ENCODE measurements around the gene PRKN. TPM values are rescaled to one million over a fixed set of nuclear protein-coding genes. Genes with fewer than 3 reads are reported as not detected.

Gene PRKN
- total RNA-seq, 1 experiment from 2014 or later = 0.46 TPM

- ATAC-seq (no peak), DNase-seq (ENCODE audit: low read depth, low spot score) (no peak)
- BruUV-seq (replicated peaks) = no TSS peak
- TF ChIP-seq TCF7L2 (IDR thresholded peaks at IDR 0.05; ENCODE audit: low read depth, low read length) (no peak), CTCF (IDR thresholded peaks at IDR 0.05) (no peak), REST (IDR thresholded peaks at IDR 0.05; ENCODE audit: insufficient read depth in 1 of 2, low read depth in 2 of 2, low read length in 1 of 2) (no peak), SIN3A (IDR thresholded peaks at IDR 0.05; ENCODE audit: borderline replicate concordance, insufficient read depth, low read depth, low read length) (no peak), POLR2AphosphoS5 (IDR thresholded peaks at IDR 0.05; ENCODE audit: low read depth, low read length) (no peak)
- Histone ChIP-seq H3K27me3 (ENCODE audit: control insufficient read depth, insufficient read depth, low read length) (no peaks in the 10 kb centered on the region), H3K9me3 (ENCODE audit: control insufficient read depth, insufficient read depth, low read depth, low read length) (no peaks in the 10 kb centered on the region), H3K36me3 (ENCODE audit: control insufficient read depth, insufficient read depth, low read length) (no peaks in the 10 kb centered on the region), H3K4me1 (ENCODE audit: control insufficient read depth, insufficient read depth, low read length) (no peaks in the 10 kb centered on the region), H3K4me3 (ENCODE audit: low read depth in 2 of 2, low read length in 2 of 2) (no peak overlapping the region), H3K27ac (ENCODE audit: low read length) (no peak overlapping the region)
- intact Hi-C loops (cut with micrococcal nuclease; ENCODE audit: unreplicated experiment) (no loop called here), in situ Hi-C loops (cut with HindIII; ENCODE audit: low pct_unique_long_range_greater_than_20kb, low sequenced_read_pairs) (no loop called here)
- ChIA-PET POLR2A (no interaction called here), CTCF (no interaction called here)
Observed at GRCh38 chr6:162541019-162541601, 186.5 kb downstream of the PRKN start.

GRCh38 chr6:162539321-162539720, 188.2 kb downstream of the PRKN start:
- intact Hi-C loops (cut with micrococcal nuclease; ENCODE audit: unreplicated experiment) (no loop called here), in situ Hi-C loops (cut with HindIII; ENCODE audit: low pct_unique_long_range_greater_than_20kb, low sequenced_read_pairs) (no loop called here)
- DNase-seq (ENCODE audit: low read depth, low spot score) (no peak), ATAC-seq (no peak)
- Histone ChIP-seq H3K27me3 (ENCODE audit: control insufficient read depth, insufficient read depth, low read length) (no peaks in the 10 kb centered on the region), H3K4me1 (ENCODE audit: control insufficient read depth, insufficient read depth, low read length) (no peaks in the 10 kb centered on the region), H3K4me3 (ENCODE audit: low read depth in 2 of 2, low read length in 2 of 2) (no peak overlapping the region), H3K27ac (ENCODE audit: low read length) (no peak overlapping the region), H3K9me3 (ENCODE audit: control insufficient read depth, insufficient read depth, low read depth, low read length) (no peaks in the 10 kb centered on the region), H3K36me3 (ENCODE audit: control insufficient read depth, insufficient read depth, low read length) (no peaks in the 10 kb centered on the region)
- TF ChIP-seq POLR2AphosphoS5 (IDR thresholded peaks at IDR 0.05; ENCODE audit: low read depth, low read length) (no peak), REST (IDR thresholded peaks at IDR 0.05; ENCODE audit: insufficient read depth in 1 of 2, low read depth in 2 of 2, low read length in 1 of 2) (no peak), TCF7L2 (IDR thresholded peaks at IDR 0.05; ENCODE audit: low read depth, low read length) (no peak), CTCF (IDR thresholded peaks at IDR 0.05) (no peak), SIN3A (IDR thresholded peaks at IDR 0.05; ENCODE audit: borderline replicate concordance, insufficient read depth, low read depth, low read length) (no peak)
- ChIA-PET CTCF (no interaction called here), POLR2A (interaction anchor here (0.6 kb wide), 1 partner anchor 104 kb away, joined by 5 read pairs; no protein-coding TSS in a partner anchor)
- no TSS peak for BruUV-seq (replicated peaks)
